SK-N-SH treated with all-trans-retinoic acid at 6 μM for 48 hours (cell line): ENCODE results near the gene PRKCE.

Experiments used
- ATAC-seq: fragments of 200-7000 bp; cut with Tn5 transposase; 3 replicates; pipeline ENCODE4 v1.9.1; 2020; ENCODE audit warnings: mild to moderate bottlenecking, moderate library complexity
- ARNTL ChIP-seq: fragments of 450-650 bp; formaldehyde crosslinking; IDR thresholded peaks from 2 replicates; pipeline ENCODE4 v1.5.0; 2020; ENCODE audit warnings: low read depth, mild to moderate bottlenecking, moderate library complexity, borderline replicate concordance
- BACH2 ChIP-seq: fragments of 250-450 bp; sonication (Bioruptor Pico); IDR thresholded peaks from 2 replicates; pipeline ENCODE4 v1.9.0; 2021; ENCODE audit warnings: mild to moderate bottlenecking, borderline replicate concordance
- CREB5 ChIP-seq: fragments of 250-450 bp; sonication (Bioruptor Pico); IDR thresholded peaks from 2 replicates; pipeline ENCODE4 v1.5.1; 2020; ENCODE audit warnings: low read depth, mild to moderate bottlenecking, moderate library complexity
- CSDC2 ChIP-seq: fragments of 250-450 bp; sonication (Bioruptor Pico); IDR thresholded peaks from 2 replicates; pipeline ENCODE4 v1.5.0; 2020; ENCODE audit warnings: mild to moderate bottlenecking, moderate library complexity
- ESRRG ChIP-seq: fragments of 250-450 bp; sonication (Bioruptor Pico); IDR thresholded peaks from 2 replicates; pipeline ENCODE4 v1.6.1; 2021; ENCODE audit warnings: mild to moderate bottlenecking
- GLIS3 ChIP-seq: fragments of 250-450 bp; sonication (Bioruptor Pico); IDR thresholded peaks from 2 replicates; pipeline ENCODE4 v1.5.0; 2020; ENCODE audit warnings: mild to moderate bottlenecking, moderate library complexity
- ISL1 ChIP-seq: fragments of 250-450 bp; sonication (Bioruptor Pico); IDR thresholded peaks from 2 replicates; pipeline ENCODE4 v2.1.2; 2022; ENCODE audit warnings: mild to moderate bottlenecking, moderate library complexity
- OSR1 ChIP-seq: fragments of 250-450 bp; sonication (Bioruptor Pico); IDR thresholded peaks from 2 replicates; pipeline ENCODE4 v1.8.0; 2022; ENCODE audit warnings: moderate library complexity, mild to moderate bottlenecking, inconsistent platforms
- PATZ1 ChIP-seq: fragments of 250-450 bp; sonication (Bioruptor Pico); IDR thresholded peaks from 2 replicates; pipeline ENCODE4 v1.8.0; 2020; ENCODE audit warnings: mild to moderate bottlenecking, moderate library complexity, borderline replicate concordance
- PPARA ChIP-seq: fragments of 250-450 bp; sonication (Bioruptor Pico); IDR thresholded peaks from 2 replicates; pipeline ENCODE4 v1.5.0; 2020; ENCODE audit warnings: mild to moderate bottlenecking, borderline replicate concordance
- RARB ChIP-seq: fragments of 250-450 bp; sonication (Bioruptor Pico); IDR thresholded peaks from 2 replicates; pipeline ENCODE4 v1.8.0; 2021; ENCODE audit warnings: mild to moderate bottlenecking, moderate library complexity
- SNAI2 ChIP-seq: fragments of 250-450 bp; sonication (Bioruptor Pico); IDR thresholded peaks from 2 replicates; pipeline ENCODE4 v1.5.0; 2020; ENCODE audit warnings: mild to moderate bottlenecking, moderate library complexity
- TCF4 ChIP-seq: fragments of 250-450 bp; sonication (Bioruptor Pico); IDR thresholded peaks from 2 replicates; pipeline ENCODE4 v1.8.0; 2021; ENCODE audit warnings: mild to moderate bottlenecking, moderate library complexity, borderline replicate concordance
- TOX ChIP-seq: fragments of 250-450 bp; sonication (Bioruptor Pico); IDR thresholded peaks from 2 replicates; pipeline ENCODE4 v1.8.0; 2021; ENCODE audit warnings: mild to moderate bottlenecking, moderate library complexity, borderline replicate concordance
- ZC3H10 ChIP-seq: fragments of 250-450 bp; sonication (Bioruptor Pico); IDR thresholded peaks from 2 replicates; pipeline ENCODE4 v1.5.1; 2021; ENCODE audit warnings: mild to moderate bottlenecking, moderate library complexity
- ZFP3 ChIP-seq: fragments of 250-450 bp; sonication (Bioruptor Pico); IDR thresholded peaks from 2 replicates; pipeline ENCODE4 v1.5.0; 2020; ENCODE audit warnings: mild to moderate bottlenecking, moderate library complexity
- ZFP30 ChIP-seq: fragments of 450-650 bp; formaldehyde crosslinking; IDR thresholded peaks from 2 replicates; pipeline ENCODE4 v1.5.0; 2022; ENCODE audit warnings: mild to moderate bottlenecking, moderate library complexity
- ZNF565 ChIP-seq: fragments of 450-650 bp; formaldehyde crosslinking; conservative IDR thresholded peaks from 2 replicates; pipeline ENCODE4 v1.5.0; 2020; ENCODE audit warnings: low read depth, mild to moderate bottlenecking, moderate library complexity
- ZNF70 ChIP-seq: fragments of 450-650 bp; formaldehyde crosslinking; IDR thresholded peaks from 2 replicates; pipeline ENCODE4 v1.5.0; 2020; ENCODE audit warnings: mild to moderate bottlenecking, moderate library complexity
- ZNF8 ChIP-seq: fragments of 450-650 bp; formaldehyde crosslinking; IDR thresholded peaks from 2 replicates; pipeline ENCODE4 v1.5.0; 2020; ENCODE audit warnings: mild to moderate bottlenecking, moderate library complexity
- TF ChIP-seq, protein P1 (sequence below): fragments of 250-450 bp; sonication (Bioruptor Pico); IDR thresholded peaks from 2 replicates; pipeline ENCODE4 v1.5.1; 2021; ENCODE audit warnings: mild to moderate bottlenecking, moderate library complexity
- TF ChIP-seq, protein P2 (sequence below): fragments of 250-450 bp; sonication (Bioruptor Pico); IDR thresholded peaks from 2 replicates; pipeline ENCODE4 v1.5.0; 2020; ENCODE audit warnings: mild to moderate bottlenecking, moderate library complexity
- TF ChIP-seq, protein P3 (sequence below): fragments of 250-450 bp; sonication (Bioruptor Pico); IDR thresholded peaks from 2 replicates; pipeline ENCODE4 v1.8.0; 2021; ENCODE audit warnings: low read depth, mild to moderate bottlenecking, moderate library complexity, borderline replicate concordance

PRKCE gene

DNA sequence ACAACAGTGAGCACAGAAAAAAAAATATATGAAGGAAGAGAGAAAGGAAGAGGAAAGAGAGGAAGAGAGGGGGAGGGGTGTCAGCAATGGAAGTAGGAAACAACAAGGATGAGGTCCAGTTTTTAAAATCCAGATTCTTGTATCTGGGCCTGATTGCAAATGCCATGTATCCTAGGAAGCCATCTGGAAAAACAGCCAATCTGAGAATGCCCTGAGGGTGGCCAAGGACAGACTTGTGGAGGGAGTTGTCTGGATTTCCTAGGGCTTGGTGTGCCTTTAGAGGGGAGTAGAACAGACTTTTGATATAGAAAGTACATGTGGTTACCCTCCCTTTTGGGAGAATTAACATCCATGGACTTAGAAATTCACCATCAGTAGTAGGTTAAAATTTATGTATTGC lies 47.1 kb downstream of the PRKCE start:
- peak; percentile 61 for ATAC-seq
- TF ChIP-seq ESRRG (no peak), BACH2 (CRISPR knock-in tag) (no peak), GLIS3 (CRISPR knock-in tag) (no peak), ZNF70 (no peak), SNAI2 (CRISPR knock-in tag) (no peak), TCF4 (CRISPR knock-in tag) (no peak), ZNF8 (CRISPR knock-in tag) (no peak), ARNTL (no peak), TOX (no peak), ZFP30 (CRISPR knock-in tag) (no peak), PPARA (no peak)
- TF ChIP-seq, protein P1, sequence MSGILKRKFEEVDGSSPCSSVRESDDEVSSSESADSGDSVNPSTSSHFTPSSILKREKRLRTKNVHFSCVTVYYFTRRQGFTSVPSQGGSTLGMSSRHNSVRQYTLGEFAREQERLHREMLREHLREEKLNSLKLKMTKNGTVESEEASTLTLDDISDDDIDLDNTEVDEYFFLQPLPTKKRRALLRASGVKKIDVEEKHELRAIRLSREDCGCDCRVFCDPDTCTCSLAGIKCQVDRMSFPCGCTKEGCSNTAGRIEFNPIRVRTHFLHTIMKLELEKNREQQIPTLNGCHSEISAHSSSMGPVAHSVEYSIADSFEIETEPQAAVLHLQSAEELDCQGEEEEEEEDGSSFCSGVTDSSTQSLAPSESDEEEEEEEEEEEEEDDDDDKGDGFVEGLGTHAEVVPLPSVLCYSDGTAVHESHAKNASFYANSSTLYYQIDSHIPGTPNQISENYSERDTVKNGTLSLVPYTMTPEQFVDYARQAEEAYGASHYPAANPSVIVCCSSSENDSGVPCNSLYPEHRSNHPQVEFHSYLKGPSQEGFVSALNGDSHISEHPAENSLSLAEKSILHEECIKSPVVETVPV (CRISPR knock-in tag), result no peak

GRCh38 chr2:45699032-45699658 lies 47.7 kb downstream of the PRKCE start:
- ATAC-seq, result peak; percentile 92
- TF ChIP-seq ZFP30 (CRISPR knock-in tag) (no peak), TCF4 (CRISPR knock-in tag) (no peak), CREB5 (CRISPR knock-in tag) (no peak), GLIS3 (CRISPR knock-in tag) (no peak), ESRRG (no peak), PATZ1 (CRISPR knock-in tag) (no peak), SNAI2 (CRISPR knock-in tag) (no peak), ZFP3 (CRISPR knock-in tag) (no peak), ZC3H10 (CRISPR knock-in tag) (no peak), ARNTL (no peak), PPARA (no peak), ZNF565 (CRISPR knock-in tag) (no peak), BACH2 (CRISPR knock-in tag) (no peak), OSR1 (no peak), TOX (no peak), CSDC2 (no peak), ISL1 (no peak)
- TF ChIP-seq, protein P2, sequence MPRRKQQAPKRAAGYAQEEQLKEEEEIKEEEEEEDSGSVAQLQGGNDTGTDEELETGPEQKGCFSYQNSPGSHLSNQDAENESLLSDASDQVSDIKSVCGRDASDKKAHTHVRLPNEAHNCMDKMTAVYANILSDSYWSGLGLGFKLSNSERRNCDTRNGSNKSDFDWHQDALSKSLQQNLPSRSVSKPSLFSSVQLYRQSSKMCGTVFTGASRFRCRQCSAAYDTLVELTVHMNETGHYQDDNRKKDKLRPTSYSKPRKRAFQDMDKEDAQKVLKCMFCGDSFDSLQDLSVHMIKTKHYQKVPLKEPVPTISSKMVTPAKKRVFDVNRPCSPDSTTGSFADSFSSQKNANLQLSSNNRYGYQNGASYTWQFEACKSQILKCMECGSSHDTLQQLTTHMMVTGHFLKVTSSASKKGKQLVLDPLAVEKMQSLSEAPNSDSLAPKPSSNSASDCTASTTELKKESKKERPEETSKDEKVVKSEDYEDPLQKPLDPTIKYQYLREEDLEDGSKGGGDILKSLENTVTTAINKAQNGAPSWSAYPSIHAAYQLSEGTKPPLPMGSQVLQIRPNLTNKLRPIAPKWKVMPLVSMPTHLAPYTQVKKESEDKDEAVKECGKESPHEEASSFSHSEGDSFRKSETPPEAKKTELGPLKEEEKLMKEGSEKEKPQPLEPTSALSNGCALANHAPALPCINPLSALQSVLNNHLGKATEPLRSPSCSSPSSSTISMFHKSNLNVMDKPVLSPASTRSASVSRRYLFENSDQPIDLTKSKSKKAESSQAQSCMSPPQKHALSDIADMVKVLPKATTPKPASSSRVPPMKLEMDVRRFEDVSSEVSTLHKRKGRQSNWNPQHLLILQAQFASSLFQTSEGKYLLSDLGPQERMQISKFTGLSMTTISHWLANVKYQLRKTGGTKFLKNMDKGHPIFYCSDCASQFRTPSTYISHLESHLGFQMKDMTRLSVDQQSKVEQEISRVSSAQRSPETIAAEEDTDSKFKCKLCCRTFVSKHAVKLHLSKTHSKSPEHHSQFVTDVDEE (CRISPR knock-in tag), result no peak
- TF ChIP-seq, protein P3, sequence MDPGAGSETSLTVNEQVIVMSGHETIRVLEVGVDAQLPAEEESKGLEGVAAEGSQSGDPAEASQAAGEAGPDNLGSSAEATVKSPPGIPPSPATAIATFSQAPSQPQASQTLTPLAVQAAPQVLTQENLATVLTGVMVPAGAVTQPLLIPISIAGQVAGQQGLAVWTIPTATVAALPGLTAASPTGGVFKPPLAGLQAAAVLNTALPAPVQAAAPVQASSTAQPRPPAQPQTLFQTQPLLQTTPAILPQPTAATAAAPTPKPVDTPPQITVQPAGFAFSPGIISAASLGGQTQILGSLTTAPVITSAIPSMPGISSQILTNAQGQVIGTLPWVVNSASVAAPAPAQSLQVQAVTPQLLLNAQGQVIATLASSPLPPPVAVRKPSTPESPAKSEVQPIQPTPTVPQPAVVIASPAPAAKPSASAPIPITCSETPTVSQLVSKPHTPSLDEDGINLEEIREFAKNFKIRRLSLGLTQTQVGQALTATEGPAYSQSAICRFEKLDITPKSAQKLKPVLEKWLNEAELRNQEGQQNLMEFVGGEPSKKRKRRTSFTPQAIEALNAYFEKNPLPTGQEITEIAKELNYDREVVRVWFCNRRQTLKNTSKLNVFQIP, result no peak
- TF ChIP-seq, all 23 proteins: peak for 0

DNA sequence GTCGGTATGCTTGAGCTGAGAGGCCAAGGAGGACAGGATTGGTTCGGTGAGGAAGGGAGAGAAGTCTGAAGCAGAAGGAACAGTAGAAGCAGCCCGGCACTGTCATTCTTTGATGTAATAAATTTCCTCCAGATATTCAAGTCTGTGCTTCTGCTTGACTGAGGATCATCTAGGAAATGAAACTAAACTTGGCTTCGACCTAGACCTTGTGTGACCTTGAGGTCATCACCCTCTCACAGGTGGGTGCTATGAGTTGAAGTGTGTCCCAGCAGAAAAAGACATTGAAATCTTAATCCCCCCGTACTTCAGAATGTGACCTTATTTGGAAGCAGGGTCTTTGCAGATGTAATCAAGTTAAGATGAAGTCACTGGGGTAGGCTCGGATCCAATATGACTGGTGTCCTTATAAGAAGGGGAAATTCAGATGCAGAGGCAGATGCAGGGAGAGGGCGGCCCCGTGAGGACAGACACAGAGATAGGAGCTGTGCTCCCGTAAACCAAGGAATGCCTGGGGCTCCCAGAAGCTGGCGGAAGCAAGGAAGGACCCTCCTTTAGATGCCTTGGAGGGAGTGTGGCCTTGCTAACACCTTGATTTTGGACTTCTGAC lies 49.0 kb downstream of the PRKCE start:
- ATAC-seq, result no peak
- TF ChIP-seq ZFP3 (CRISPR knock-in tag) (no peak), RARB (no peak), ARNTL (no peak), OSR1 (no peak), TOX (no peak), ISL1 (no peak), ZC3H10 (CRISPR knock-in tag) (no peak), ESRRG (no peak)
- TF ChIP-seq, protein P1 (CRISPR knock-in tag), result no peak
